ENCODE results near the gene XRCC1. TPM values are rescaled to one million over a fixed set of nuclear protein-coding genes. Genes with fewer than 3 reads are reported as not detected.

XRCC1 gene
- total RNA-seq, 2 experiments from 2014 or later, result 27.2 to 35.9 TPM

- H3K27ac ChIP-seq (ENCODE audit: low read depth, low read length, poor library complexity, severe bottlenecking), result peak overlapping the region; percentile 79
- no peaks in the 10 kb centered on the region for H3K36me3 ChIP-seq (ENCODE audit: insufficient read depth, low read length)
- ChIA-PET POLR2A (no interaction called here), CTCF (ENCODE audit: unreplicated experiment) (no interaction called here)
- no peaks in the 10 kb centered on the region for H3K9me2 ChIP-seq (ENCODE audit: insufficient read depth, low read length)
- BruUV-seq (replicated peaks), result TSS peak; percentile 59
- intact Hi-C loops (cut with micrococcal nuclease; ENCODE audit: unreplicated experiment), result no loop called here
- H3K4me1 ChIP-seq (ENCODE audit: insufficient read depth, low read length, poor library complexity, severe bottlenecking), result peaks cover 19% of the 10 kb centered on the region
- H2AFZ ChIP-seq (ENCODE audit: low read length), result peak overlapping the region; percentile 12; the same call in 1 of the 2 replicates
- no peaks in the 10 kb centered on the region for H4K20me1 ChIP-seq (ENCODE audit: insufficient read depth, low read length)
- DNase-seq (ENCODE audit: low spot score), result no peak
- H3K79me2 ChIP-seq (ENCODE audit: insufficient read depth, low read depth, low read length), result peaks cover 42% of the 10 kb centered on the region
- H3K4me3 ChIP-seq (ENCODE audit: low read depth, low read length, poor library complexity, severe bottlenecking), result peak overlapping the region; percentile 72
- TF ChIP-seq EZH2phosphoT487 (IDR thresholded peaks at IDR 0.05; ENCODE audit: borderline replicate concordance, low read depth, low read length), result no peak
- TF ChIP-seq, protein P1, sequence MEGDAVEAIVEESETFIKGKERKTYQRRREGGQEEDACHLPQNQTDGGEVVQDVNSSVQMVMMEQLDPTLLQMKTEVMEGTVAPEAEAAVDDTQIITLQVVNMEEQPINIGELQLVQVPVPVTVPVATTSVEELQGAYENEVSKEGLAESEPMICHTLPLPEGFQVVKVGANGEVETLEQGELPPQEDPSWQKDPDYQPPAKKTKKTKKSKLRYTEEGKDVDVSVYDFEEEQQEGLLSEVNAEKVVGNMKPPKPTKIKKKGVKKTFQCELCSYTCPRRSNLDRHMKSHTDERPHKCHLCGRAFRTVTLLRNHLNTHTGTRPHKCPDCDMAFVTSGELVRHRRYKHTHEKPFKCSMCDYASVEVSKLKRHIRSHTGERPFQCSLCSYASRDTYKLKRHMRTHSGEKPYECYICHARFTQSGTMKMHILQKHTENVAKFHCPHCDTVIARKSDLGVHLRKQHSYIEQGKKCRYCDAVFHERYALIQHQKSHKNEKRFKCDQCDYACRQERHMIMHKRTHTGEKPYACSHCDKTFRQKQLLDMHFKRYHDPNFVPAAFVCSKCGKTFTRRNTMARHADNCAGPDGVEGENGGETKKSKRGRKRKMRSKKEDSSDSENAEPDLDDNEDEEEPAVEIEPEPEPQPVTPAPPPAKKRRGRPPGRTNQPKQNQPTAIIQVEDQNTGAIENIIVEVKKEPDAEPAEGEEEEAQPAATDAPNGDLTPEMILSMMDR (conservative IDR thresholded peaks at IDR 0.05; ENCODE audit: low read length), result no peak
- H3K4me2 ChIP-seq (ENCODE audit: low read length), result peak overlapping the region; percentile 89
- H3K9me3 ChIP-seq (ENCODE audit: low read length), result no peaks in the 10 kb centered on the region
Measured at GRCh38 chr19:43620061-43621001, 45.0 kb upstream of the XRCC1 start.

GRCh38 chr19:43619262-43620060 lies 44.1 kb upstream of the XRCC1 start, which contains the start of gene ZNF428:
TSS of gene ZNF428 (minus strand) at chr19:43619629. CDS start at chr19:43614304, 5,325 bp downstream.
- CTCF ChIA-PET (ENCODE audit: unreplicated experiment), result no interaction called here
- H3K9me2 ChIP-seq (ENCODE audit: insufficient read depth, low read length), result no peaks in the 10 kb centered on the region
- intact Hi-C loops (cut with micrococcal nuclease; ENCODE audit: unreplicated experiment), result no loop called here
- H3K4me2 ChIP-seq (ENCODE audit: low read length), result peak within 1 kb of the TSS; percentile 89
- POLR2A ChIA-PET, result no interaction called here
- 0 out of 2 replicates have a peak, but pooled peaks cover 4% of the 10 kb centered on the region for H3K36me3 ChIP-seq (ENCODE audit: insufficient read depth, low read length)
- BruUV-seq (replicated peaks), result no TSS peak
- peaks cover 19% of the 10 kb centered on the region for H3K4me1 ChIP-seq (ENCODE audit: insufficient read depth, low read length, poor library complexity, severe bottlenecking)
- no peaks in the 10 kb centered on the region for H4K20me1 ChIP-seq (ENCODE audit: insufficient read depth, low read length)
- peak within 1 kb of the TSS; percentile 12 for H2AFZ ChIP-seq (ENCODE audit: low read length)
- H3K4me3 ChIP-seq (ENCODE audit: low read depth, low read length, poor library complexity, severe bottlenecking), result peak within 1 kb of the TSS; percentile 72
- DNase-seq (ENCODE audit: low spot score), result peak; percentile 97
- peaks cover 42% of the 10 kb centered on the region for H3K79me2 ChIP-seq (ENCODE audit: insufficient read depth, low read depth, low read length)
- TF ChIP-seq, protein P1 (conservative IDR thresholded peaks at IDR 0.05; ENCODE audit: low read length), result no peak
- no peak for TF ChIP-seq EZH2phosphoT487 (IDR thresholded peaks at IDR 0.05; ENCODE audit: borderline replicate concordance, low read depth, low read length)
- no peaks in the 10 kb centered on the region for H3K9me3 ChIP-seq (ENCODE audit: low read length)
- peak within 1 kb of the TSS; percentile 79 for H3K27ac ChIP-seq (ENCODE audit: low read depth, low read length, poor library complexity, severe bottlenecking)

Data from OCI-LY7 (cell line).